SK-N-SH treated with all-trans-retinoic acid at 6 μM for 48 hours (cell line): ENCODE data around the gene POLE.

ENCODE experiments used
- ATAC-seq: fragments of 200-7000 bp; cut with Tn5 transposase; 3 replicates; pipeline ENCODE4 v1.9.1; 2020; ENCODE audit warnings: mild to moderate bottlenecking, moderate library complexity
- ARNTL ChIP-seq: fragments of 450-650 bp; formaldehyde crosslinking; IDR thresholded peaks from 2 replicates; pipeline ENCODE4 v1.5.0; 2020; ENCODE audit warnings: low read depth, mild to moderate bottlenecking, moderate library complexity, borderline replicate concordance
- BACH2 ChIP-seq: fragments of 250-450 bp; sonication (Bioruptor Pico); IDR thresholded peaks from 2 replicates; pipeline ENCODE4 v1.9.0; 2021; ENCODE audit warnings: mild to moderate bottlenecking, borderline replicate concordance
- CSDC2 ChIP-seq: fragments of 250-450 bp; sonication (Bioruptor Pico); IDR thresholded peaks from 2 replicates; pipeline ENCODE4 v1.5.0; 2020; ENCODE audit warnings: mild to moderate bottlenecking, moderate library complexity
- CSRNP3 ChIP-seq: fragments of 250-450 bp; sonication (Bioruptor Pico); IDR thresholded peaks from 2 replicates; pipeline ENCODE4 v1.5.1; 2021; ENCODE audit warnings: mild to moderate bottlenecking, moderate library complexity
- ESRRG ChIP-seq: fragments of 250-450 bp; sonication (Bioruptor Pico); IDR thresholded peaks from 2 replicates; pipeline ENCODE4 v1.6.1; 2021; ENCODE audit warnings: mild to moderate bottlenecking
- GLIS3 ChIP-seq: fragments of 250-450 bp; sonication (Bioruptor Pico); IDR thresholded peaks from 2 replicates; pipeline ENCODE4 v1.5.0; 2020; ENCODE audit warnings: mild to moderate bottlenecking, moderate library complexity
- ISL1 ChIP-seq: fragments of 250-450 bp; sonication (Bioruptor Pico); IDR thresholded peaks from 2 replicates; pipeline ENCODE4 v2.1.2; 2022; ENCODE audit warnings: mild to moderate bottlenecking, moderate library complexity
- OSR1 ChIP-seq: fragments of 250-450 bp; sonication (Bioruptor Pico); IDR thresholded peaks from 2 replicates; pipeline ENCODE4 v1.8.0; 2022; ENCODE audit warnings: moderate library complexity, mild to moderate bottlenecking, inconsistent platforms
- PATZ1 ChIP-seq: fragments of 250-450 bp; sonication (Bioruptor Pico); IDR thresholded peaks from 2 replicates; pipeline ENCODE4 v1.8.0; 2020; ENCODE audit warnings: mild to moderate bottlenecking, moderate library complexity, borderline replicate concordance
- PPARA ChIP-seq: fragments of 250-450 bp; sonication (Bioruptor Pico); IDR thresholded peaks from 2 replicates; pipeline ENCODE4 v1.5.0; 2020; ENCODE audit warnings: mild to moderate bottlenecking, borderline replicate concordance
- RARB ChIP-seq: fragments of 250-450 bp; sonication (Bioruptor Pico); IDR thresholded peaks from 2 replicates; pipeline ENCODE4 v1.8.0; 2021; ENCODE audit warnings: mild to moderate bottlenecking, moderate library complexity
- SNAI2 ChIP-seq: fragments of 250-450 bp; sonication (Bioruptor Pico); IDR thresholded peaks from 2 replicates; pipeline ENCODE4 v1.5.0; 2020; ENCODE audit warnings: mild to moderate bottlenecking, moderate library complexity
- TCF4 ChIP-seq: fragments of 250-450 bp; sonication (Bioruptor Pico); IDR thresholded peaks from 2 replicates; pipeline ENCODE4 v1.8.0; 2021; ENCODE audit warnings: mild to moderate bottlenecking, moderate library complexity, borderline replicate concordance
- TOX ChIP-seq: fragments of 250-450 bp; sonication (Bioruptor Pico); IDR thresholded peaks from 2 replicates; pipeline ENCODE4 v1.8.0; 2021; ENCODE audit warnings: mild to moderate bottlenecking, moderate library complexity, borderline replicate concordance
- TSHZ2 ChIP-seq: fragments of 250-450 bp; sonication (Bioruptor Pico); IDR thresholded peaks from 2 replicates; pipeline ENCODE4 v1.5.0; 2020; ENCODE audit warnings: mild to moderate bottlenecking, moderate library complexity
- ZC3H10 ChIP-seq: fragments of 250-450 bp; sonication (Bioruptor Pico); IDR thresholded peaks from 2 replicates; pipeline ENCODE4 v1.5.1; 2021; ENCODE audit warnings: mild to moderate bottlenecking, moderate library complexity
- ZFP3 ChIP-seq: fragments of 250-450 bp; sonication (Bioruptor Pico); IDR thresholded peaks from 2 replicates; pipeline ENCODE4 v1.5.0; 2020; ENCODE audit warnings: mild to moderate bottlenecking, moderate library complexity
- ZFP30 ChIP-seq: fragments of 450-650 bp; formaldehyde crosslinking; IDR thresholded peaks from 2 replicates; pipeline ENCODE4 v1.5.0; 2022; ENCODE audit warnings: mild to moderate bottlenecking, moderate library complexity
- ZNF565 ChIP-seq: fragments of 450-650 bp; formaldehyde crosslinking; conservative IDR thresholded peaks from 2 replicates; pipeline ENCODE4 v1.5.0; 2020; ENCODE audit warnings: low read depth, mild to moderate bottlenecking, moderate library complexity
- ZNF70 ChIP-seq: fragments of 450-650 bp; formaldehyde crosslinking; IDR thresholded peaks from 2 replicates; pipeline ENCODE4 v1.5.0; 2020; ENCODE audit warnings: mild to moderate bottlenecking, moderate library complexity
- ZNF8 ChIP-seq: fragments of 450-650 bp; formaldehyde crosslinking; IDR thresholded peaks from 2 replicates; pipeline ENCODE4 v1.5.0; 2020; ENCODE audit warnings: mild to moderate bottlenecking, moderate library complexity

The POLE gene

GRCh38 chr12:132603240-132604150 is 83.6 kb downstream of the POLE start (continued):
- no peak for TF ChIP-seq CSRNP3 (CRISPR knock-in tag)

- no peak for ATAC-seq
- TF ChIP-seq TOX (CRISPR knock-in tag) (no peak), ZNF8 (CRISPR knock-in tag) (no peak), SNAI2 (no peak), ESRRG (no peak), ZC3H10 (no peak), RARB (CRISPR knock-in tag) (no peak), PPARA (CRISPR knock-in tag) (no peak), ISL1 (CRISPR knock-in tag) (no peak), PATZ1 (no peak), ZFP3 (CRISPR knock-in tag) (no peak), CSDC2 (CRISPR knock-in tag) (no peak), ZFP30 (no peak), CSRNP3 (CRISPR knock-in tag) (no peak), TCF4 (CRISPR knock-in tag) (no peak), GLIS3 (no peak), BACH2 (CRISPR knock-in tag) (no peak), ZNF565 (no peak), ZNF70 (CRISPR knock-in tag) (no peak)
Measured at GRCh38 chr12:132602572-132603239, 84.4 kb downstream of the POLE start.

- no peak for ATAC-seq
- TF ChIP-seq OSR1 = no peak
- no peak for TF ChIP-seq SNAI2
- TF ChIP-seq TCF4 (CRISPR knock-in tag) = no peak
- no peak for TF ChIP-seq CSRNP3 (CRISPR knock-in tag)
- no peak for TF ChIP-seq ZNF565
- TF ChIP-seq ZNF70 (CRISPR knock-in tag) = no peak
- TF ChIP-seq CSDC2 (CRISPR knock-in tag) = no peak
- no peak for TF ChIP-seq ZFP30
- no peak for TF ChIP-seq PATZ1
- TF ChIP-seq ISL1 (CRISPR knock-in tag) = no peak
- no peak for TF ChIP-seq ZC3H10
- TF ChIP-seq ZNF8 (CRISPR knock-in tag) = no peak
- TF ChIP-seq PPARA (CRISPR knock-in tag) = no peak
- no peak for TF ChIP-seq ARNTL
- TF ChIP-seq TSHZ2 = no peak
Measured at GRCh38 chr12:132601171-132601883, 85.8 kb downstream of the POLE start.
